Measurements from ENCODE around the gene CACNA1G. TPM values are rescaled to one million over a fixed set of nuclear protein-coding genes. Genes with fewer than 3 reads are reported as not detected.

The CACNA1G gene
- total RNA-seq, 1 donor from 2014 or later = 0.19 TPM

DNA sequence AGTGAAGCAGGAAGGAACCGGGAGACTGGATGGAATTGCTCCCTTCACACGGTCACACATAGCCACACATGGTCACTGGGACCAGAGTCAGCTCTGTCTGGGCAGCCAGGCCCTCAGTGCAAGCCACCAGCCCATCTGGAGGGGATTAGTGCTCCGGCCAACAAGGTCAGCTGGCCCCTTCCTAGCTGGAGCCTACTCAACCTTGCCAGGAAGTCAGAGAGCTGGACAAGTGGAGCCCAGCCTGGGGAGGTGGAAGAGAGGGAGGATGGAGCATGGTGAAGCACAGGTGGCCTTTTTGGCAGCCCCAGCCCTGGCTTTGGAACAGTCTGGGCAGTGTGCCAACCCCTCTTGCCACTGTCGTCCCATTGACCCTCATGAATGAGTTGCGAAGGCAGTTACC, 3.7 kb upstream of the CACNA1G start:
- Mint-ChIP-seq H3K27ac (no peak overlapping the region), H3K4me3 (ENCODE audit: low read depth) (no peak overlapping the region), H3K9me3 (ENCODE audit: low read depth) (no peaks in the 10 kb centered on the region), H3K4me1 (ENCODE audit: low read depth) (peaks cover 1% of the 10 kb centered on the region), H3K27me3 (peaks cover 42% of the 10 kb centered on the region), H3K36me3 (ENCODE audit: insufficient read depth) (peaks cover 2% of the 10 kb centered on the region)
- TF ChIP-seq, protein P1, sequence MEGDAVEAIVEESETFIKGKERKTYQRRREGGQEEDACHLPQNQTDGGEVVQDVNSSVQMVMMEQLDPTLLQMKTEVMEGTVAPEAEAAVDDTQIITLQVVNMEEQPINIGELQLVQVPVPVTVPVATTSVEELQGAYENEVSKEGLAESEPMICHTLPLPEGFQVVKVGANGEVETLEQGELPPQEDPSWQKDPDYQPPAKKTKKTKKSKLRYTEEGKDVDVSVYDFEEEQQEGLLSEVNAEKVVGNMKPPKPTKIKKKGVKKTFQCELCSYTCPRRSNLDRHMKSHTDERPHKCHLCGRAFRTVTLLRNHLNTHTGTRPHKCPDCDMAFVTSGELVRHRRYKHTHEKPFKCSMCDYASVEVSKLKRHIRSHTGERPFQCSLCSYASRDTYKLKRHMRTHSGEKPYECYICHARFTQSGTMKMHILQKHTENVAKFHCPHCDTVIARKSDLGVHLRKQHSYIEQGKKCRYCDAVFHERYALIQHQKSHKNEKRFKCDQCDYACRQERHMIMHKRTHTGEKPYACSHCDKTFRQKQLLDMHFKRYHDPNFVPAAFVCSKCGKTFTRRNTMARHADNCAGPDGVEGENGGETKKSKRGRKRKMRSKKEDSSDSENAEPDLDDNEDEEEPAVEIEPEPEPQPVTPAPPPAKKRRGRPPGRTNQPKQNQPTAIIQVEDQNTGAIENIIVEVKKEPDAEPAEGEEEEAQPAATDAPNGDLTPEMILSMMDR (IDR thresholded peaks at IDR 0.05; ENCODE audit: unreplicated experiment) = no peak
- DNase-seq (ENCODE audit: low spot score, unreplicated experiment) = no peak

DNA sequence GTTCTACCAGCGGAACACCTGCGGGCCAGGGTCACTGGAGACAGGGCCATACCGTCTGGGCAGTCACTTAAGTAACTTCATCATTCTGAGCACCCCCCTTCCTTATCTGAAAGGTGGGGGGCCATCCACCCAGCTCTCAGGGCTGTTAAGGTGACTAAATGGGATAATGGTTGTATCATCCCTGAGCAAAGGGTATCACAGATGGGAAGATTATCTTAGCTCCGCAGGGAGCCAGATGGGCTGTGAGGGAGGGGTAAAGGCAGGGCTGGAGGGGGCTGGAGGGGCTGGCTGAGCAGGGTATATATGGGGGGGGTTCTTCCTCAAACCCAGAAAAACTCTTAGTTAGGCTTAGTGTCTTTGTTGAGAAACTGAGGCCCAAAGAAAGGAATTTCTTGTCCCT, 2.9 kb upstream of the CACNA1G start:
- Mint-ChIP-seq H3K4me1 (ENCODE audit: low read depth) (peaks cover 5% of the 10 kb centered on the region), H3K36me3 (ENCODE audit: insufficient read depth) (peaks cover 2% of the 10 kb centered on the region), H3K9me3 (ENCODE audit: low read depth) (no peaks in the 10 kb centered on the region), H3K27me3 (peaks cover 49% of the 10 kb centered on the region), H3K27ac (no peak overlapping the region), H3K4me3 (ENCODE audit: low read depth) (no peak overlapping the region)
- TF ChIP-seq, protein P1 (IDR thresholded peaks at IDR 0.05; ENCODE audit: unreplicated experiment) = no peak
- DNase-seq (ENCODE audit: low spot score, unreplicated experiment) = no peak

DNA sequence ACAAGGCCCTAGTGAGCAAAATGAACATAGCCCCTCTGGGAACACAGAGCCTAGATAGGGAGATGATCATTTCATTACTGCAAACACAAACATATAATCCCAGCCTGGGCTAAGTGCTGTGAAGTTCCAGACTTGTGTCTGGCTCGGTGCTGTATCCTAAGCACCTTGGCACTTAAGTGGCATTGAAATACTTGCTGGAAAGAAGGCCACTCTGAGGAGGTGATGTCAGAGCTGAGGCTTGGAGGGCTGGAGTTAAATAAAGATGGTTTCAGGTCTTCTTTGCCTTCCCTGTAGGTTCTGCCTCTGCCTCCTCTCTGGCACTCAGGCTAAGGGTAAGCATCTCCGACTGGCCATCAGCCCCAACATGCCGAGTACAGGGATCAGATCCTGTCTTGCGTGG, 2.4 kb upstream of the CACNA1G start:
- no peaks in the 10 kb centered on the region for H3K9me3 Mint-ChIP-seq (ENCODE audit: low read depth)
- H3K4me3 Mint-ChIP-seq (ENCODE audit: low read depth) = no peak overlapping the region
- peaks cover 2% of the 10 kb centered on the region for H3K36me3 Mint-ChIP-seq (ENCODE audit: insufficient read depth)
- H3K27ac Mint-ChIP-seq = no peak overlapping the region
- TF ChIP-seq, protein P1 (IDR thresholded peaks at IDR 0.05; ENCODE audit: unreplicated experiment) = no peak
- peaks cover 5% of the 10 kb centered on the region for H3K4me1 Mint-ChIP-seq (ENCODE audit: low read depth)
- no peak for DNase-seq (ENCODE audit: low spot score, unreplicated experiment)
- peaks cover 52% of the 10 kb centered on the region for H3K27me3 Mint-ChIP-seq

GRCh38 chr17:50558581-50558940, 2.0 kb upstream of the CACNA1G start:
- no peaks in the 10 kb centered on the region for H3K9me3 Mint-ChIP-seq (ENCODE audit: low read depth)
- no peak overlapping the region for H3K27ac Mint-ChIP-seq
- peaks cover 2% of the 10 kb centered on the region for H3K36me3 Mint-ChIP-seq (ENCODE audit: insufficient read depth)
- DNase-seq (ENCODE audit: low spot score, unreplicated experiment) = no peak
- H3K4me1 Mint-ChIP-seq (ENCODE audit: low read depth) = peaks cover 5% of the 10 kb centered on the region
- TF ChIP-seq, protein P1 (IDR thresholded peaks at IDR 0.05; ENCODE audit: unreplicated experiment) = peak; percentile 11
- H3K27me3 Mint-ChIP-seq = peaks cover 57% of the 10 kb centered on the region
- no peak overlapping the region for H3K4me3 Mint-ChIP-seq (ENCODE audit: low read depth)

- H3K27me3 Mint-ChIP-seq = peaks cover 62% of the 10 kb centered on the region
- H3K27ac Mint-ChIP-seq = no peak overlapping the region
- no peak overlapping the region for H3K4me3 Mint-ChIP-seq (ENCODE audit: low read depth)
- TF ChIP-seq, protein P1 (IDR thresholded peaks at IDR 0.05; ENCODE audit: unreplicated experiment) = no peak
- H3K9me3 Mint-ChIP-seq (ENCODE audit: low read depth) = no peaks in the 10 kb centered on the region
- no peaks in the 10 kb centered on the region for H3K36me3 Mint-ChIP-seq (ENCODE audit: insufficient read depth)
- no peak for DNase-seq (ENCODE audit: low spot score, unreplicated experiment)
- peaks cover 5% of the 10 kb centered on the region for H3K4me1 Mint-ChIP-seq (ENCODE audit: low read depth)
Measured at GRCh38 chr17:50558941-50559614, 1.4 kb upstream of the CACNA1G start.

Measured in progenitor cell of endocrine pancreas (in vitro differentiated cells).